ENCODE measurements around the gene EMILIN3.

The EMILIN3 gene

DNA sequence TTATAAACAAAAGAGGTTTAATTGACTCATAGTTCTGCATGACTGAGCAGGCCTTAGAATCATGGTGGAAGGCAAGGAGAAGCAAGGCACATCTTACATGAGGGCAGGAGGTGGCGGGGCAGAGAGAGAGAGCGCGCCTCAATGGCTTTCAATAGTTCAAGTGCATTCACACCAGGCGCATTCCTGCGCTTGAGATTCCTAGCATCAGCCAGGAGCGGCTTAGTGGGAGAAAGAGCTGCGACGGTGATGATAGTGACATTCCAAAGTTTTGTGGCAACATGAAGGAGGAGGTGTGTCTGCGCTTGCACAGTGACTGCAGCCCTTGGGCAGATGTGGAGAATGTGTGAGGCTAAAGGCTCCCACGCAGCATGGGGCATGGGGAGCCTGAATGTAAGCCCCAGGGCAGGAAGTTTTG, 25.0 kb upstream of the EMILIN3 start:
- DNase-seq, result no peak

DNA sequence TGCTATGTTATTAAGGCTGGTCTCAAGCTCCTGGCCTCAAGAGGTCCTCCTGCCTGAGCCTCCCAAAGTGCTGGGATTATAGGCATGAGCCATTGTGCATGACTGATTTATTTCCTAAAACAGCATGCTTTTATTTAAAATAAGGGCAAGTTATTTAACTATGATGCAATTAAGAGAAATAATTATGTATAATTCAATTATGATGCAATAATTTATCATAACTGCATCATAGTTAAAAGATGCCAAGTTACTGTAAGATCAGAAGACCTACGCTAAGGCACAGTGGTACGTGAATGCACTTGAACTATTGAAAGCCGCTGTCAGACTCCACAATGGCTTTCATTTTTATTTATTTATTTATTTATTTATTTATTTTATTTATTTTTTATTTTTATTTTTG, 24.3 kb upstream of the EMILIN3 start:
- no peak for DNase-seq

- DNase-seq, result no peak
Observed at GRCh38 chr20:41387444-41387851, 20.8 kb upstream of the EMILIN3 start.

- no peak for DNase-seq
Observed at GRCh38 chr20:41386502-41387427, 20.1 kb upstream of the EMILIN3 start.

DNA sequence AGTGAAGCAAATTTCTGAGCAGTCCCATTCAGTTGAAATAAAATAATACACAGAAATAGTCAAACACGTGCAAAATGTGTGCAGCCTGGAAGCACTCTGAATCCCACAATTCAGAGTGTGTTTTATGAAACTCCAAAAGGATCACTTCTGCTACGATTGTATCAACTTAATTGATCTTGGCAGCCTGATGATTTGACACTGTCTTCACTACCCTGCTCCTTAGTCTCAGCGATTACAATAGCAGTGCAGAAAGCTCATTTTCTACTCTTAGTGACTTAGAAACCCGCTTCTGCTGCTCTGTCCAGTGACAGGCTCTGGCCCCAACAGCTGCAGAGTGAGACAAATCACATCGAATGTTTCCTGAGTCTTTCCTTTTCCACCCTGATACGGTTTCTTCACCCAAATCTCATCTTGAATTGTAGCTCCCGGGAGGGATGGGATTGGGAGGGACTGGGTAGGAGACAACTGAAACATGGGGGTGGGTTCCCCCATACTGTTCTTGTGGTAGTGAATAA, 16.2 kb upstream of the EMILIN3 start:
- DNase-seq, result no peak

- DNase-seq, result no peak
Observed at GRCh38 chr20:41380551-41381193, 14.1 kb upstream of the EMILIN3 start.

DNA sequence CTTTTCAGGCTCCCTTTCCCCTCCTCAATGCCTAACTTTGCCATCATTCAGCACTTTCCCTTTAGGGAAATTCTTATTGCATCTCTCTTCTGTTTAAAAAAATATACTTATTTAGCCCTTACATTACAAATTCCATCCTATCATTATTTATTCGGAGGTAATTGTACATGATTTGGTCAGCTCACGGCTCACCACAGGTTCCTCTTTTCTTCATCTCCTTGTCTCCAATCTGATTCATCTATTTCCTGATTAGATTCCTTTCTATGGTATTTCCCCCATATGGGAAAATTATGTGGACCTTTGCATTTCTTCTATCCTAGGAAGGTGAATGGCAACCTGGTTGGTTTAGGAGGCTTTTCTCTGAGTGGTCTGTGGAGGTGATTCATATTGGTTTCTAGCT, 12.9 kb upstream of the EMILIN3 start:
- DNase-seq, result no peak

DNA sequence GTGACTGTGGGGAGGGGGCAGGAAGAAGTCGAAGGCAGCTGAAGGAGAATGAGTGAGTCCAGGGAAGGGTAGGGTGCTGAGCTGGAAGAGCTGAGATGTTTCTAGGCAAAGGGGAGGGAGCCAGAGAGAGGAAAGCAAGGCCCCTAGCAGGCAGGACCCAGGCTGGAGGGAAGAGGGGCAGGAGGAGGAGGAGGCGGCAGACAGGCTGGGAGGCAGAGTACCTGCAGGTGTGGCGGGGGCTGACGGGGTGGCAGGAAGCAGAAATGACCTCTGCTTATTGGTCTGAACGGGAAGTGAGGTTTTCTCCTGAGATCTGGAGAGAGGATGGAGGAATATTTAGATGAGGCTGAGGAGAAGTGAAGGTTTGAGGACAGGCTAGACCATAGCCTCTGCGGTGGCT, 10.7 kb upstream of the EMILIN3 start:
- DNase-seq, result no peak

DNA sequence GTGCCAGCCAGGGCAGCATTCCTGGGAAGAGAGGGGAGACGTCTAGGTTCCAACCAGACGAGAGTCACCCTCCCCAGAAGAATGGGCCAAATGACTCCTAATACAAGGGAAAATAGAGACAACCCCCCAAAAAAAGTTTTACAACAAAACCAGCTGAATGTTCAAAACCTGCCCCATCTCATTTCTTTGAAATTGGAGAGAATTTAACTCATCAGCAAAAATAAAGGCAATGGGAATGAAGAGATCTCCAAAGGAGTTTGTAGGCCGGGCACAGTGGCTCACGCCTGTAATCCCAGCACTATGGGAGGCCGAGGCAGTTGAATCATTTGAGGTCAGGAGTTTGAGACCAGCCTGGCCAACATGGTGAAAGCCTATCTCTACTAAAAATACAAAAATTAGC, 9.7 kb upstream of the EMILIN3 start:
- DNase-seq, result no peak

GRCh38 chr20:41375846-41376245, 9.2 kb upstream of the EMILIN3 start:
- no peak for DNase-seq

DNA sequence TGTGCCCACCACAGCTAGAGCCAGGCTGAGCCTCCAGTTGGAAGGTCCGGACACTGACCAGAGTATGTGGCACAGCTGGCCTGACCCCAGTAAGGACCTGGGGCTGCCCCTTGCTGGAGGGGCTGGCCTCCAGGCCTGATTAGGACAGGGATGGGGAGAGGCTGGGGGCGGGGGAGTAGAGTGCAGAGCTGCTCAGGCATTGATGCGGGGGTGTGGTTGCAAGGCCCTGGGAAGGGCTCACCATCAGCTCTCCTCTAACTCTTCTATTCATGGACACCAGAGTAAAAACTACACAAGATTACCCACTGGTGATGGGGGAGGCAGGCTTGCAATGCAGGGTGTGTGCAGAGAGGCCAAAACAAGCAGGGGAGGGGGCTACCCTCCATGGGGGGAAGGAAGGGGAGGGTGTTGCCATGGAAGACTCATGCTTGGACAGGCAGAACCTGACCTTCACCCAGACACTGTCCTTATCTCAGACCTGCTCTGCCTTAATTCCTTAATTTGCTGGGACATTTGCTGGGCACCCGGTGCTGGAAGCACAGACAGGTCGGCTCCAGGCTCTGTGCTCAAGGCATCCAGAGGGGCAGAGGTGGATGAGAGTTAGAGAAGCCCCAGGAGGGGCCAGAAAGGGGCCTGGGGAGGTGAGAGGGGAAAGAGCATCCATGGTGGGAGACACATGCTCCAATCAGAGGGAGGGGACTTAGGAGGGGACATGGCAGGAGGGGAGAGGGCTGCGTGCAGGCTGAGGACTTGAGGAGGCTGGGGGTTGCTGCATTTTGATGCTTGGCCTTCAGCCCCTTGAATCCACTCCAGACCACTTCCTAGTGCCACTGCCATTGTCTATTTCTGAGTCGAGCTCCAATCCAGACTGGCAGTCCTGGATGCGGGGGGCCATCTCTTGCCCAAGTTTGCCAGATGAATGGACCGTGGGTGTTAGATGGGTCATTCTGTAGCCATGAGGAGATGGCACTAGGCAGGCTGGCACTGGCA, 7.6 kb upstream of the EMILIN3 start:
- no peak for DNase-seq

DNA sequence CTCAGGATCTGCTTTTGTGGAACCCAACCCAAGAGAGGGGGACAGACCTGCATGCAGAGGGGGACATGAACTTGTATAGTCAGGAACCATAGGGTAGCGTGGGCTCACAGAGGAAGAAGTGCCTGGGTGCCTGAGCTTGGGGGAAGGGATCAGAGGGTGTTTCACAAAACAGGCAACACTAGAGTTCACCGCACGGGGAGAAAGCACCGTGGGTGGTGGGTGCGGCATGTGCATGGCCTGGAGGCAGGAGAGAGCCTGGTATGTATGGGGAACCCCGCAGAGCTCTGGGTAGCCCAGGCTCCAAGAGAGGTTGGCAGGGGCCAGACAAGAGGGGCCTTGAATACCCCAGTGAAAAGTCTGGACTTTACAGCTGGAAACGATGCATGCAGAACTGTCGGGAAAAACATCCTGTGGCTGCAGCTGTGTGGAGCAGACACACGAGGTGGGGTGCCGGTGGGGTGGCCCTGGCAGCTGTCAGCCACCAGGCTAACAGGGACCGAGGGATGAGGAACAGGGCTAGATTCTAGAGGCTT, 6.7 kb upstream of the EMILIN3 start:
- no peak for DNase-seq

GRCh38 chr20:41371371-41371770, 4.8 kb upstream of the EMILIN3 start:
- no peak for DNase-seq

DNA sequence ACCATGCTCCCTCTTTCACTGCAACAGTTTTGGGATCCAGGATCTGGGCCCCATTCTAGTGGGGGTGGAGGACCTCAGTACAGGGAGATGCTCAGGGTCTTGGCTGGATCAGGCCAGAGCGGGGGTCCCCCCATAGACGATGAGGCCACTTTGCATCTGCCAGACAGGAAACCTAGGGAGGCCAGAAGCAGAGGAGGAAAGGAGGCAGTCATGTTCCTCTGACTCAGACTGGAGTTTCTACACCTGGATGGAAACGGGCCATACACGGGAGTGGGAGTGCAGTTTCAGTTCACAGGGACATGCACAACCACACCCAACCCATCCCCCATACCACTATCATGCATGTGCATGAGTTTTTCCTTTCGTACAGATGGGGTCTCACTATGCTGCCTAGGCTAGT, 3.6 kb upstream of the EMILIN3 start:
- no peak for DNase-seq

- DNase-seq, result no peak
Observed at GRCh38 chr20:41369673-41370072, 3.1 kb upstream of the EMILIN3 start.

- DNase-seq, result no peak
Observed at GRCh38 chr20:41367956-41368355, 1.3 kb upstream of the EMILIN3 start.

GRCh38 chr20:41367393-41367695, 726 bp upstream of the EMILIN3 start:
- no peak for DNase-seq

- no peak for DNase-seq
Observed at GRCh38 chr20:41365777-41366545, 657 bp downstream of the EMILIN3 start.

GRCh38 chr20:41364967-41365765, 1.5 kb downstream of the EMILIN3 start:
- DNase-seq, result no peak

DNA sequence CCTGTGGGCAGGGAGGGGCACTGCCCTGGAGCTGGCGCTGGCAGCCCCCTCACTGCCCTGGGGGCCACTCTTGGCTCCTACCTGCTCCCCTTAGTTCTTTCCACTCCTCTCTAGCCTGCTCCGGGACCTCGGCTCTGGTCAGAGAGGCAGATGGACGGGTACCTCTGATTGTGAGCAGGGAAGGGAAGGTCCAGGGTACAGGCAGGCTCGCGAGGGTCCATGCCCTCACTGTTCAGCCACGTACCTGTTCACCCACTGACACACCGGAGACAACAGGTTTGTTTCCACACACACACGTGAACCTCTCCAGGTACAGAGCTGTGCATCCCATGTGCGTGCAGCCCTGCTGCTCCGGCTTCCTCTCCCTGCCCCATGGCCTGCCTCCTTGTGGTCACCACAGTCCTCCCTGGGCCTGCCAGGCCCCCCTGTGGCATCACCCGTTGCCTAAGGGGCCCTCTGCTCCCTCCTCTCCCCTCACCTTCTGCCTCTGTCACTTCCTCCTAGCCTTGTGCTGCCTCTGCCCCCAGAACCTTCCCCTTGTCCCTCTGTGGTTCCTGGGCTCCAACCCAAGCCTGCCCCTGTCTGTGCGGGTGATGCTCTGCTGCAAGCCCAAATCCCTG, 2.3 kb downstream of the EMILIN3 start:
- no peak for DNase-seq

DNA sequence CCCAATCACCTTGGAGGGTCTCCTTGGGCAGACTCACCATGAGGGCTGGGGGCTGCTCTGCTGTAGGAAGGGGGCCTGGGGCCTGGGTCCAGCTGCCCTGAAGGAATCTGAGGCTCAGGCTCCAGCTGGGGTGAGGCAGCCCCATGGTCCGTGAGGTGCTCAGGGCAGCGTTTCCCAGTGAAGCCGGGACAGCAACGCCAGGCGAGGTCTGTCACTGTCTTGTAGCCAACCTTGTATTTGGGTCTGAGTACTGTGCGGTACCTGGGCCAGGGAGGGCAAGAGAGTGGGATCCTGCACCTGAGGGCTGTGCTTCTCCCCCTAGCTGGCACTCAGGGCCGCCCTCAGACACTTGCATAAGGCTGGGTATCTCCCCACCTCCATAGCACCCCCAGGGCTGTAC, 3.0 kb downstream of the EMILIN3 start:
- DNase-seq, result no peak
